ENCODE data around the gene TTBK1.

TTBK1 gene

GRCh38 chr6:43290905-43291355 lies 47.6 kb downstream of the TTBK1 start:
- TF ChIP-seq CTCF (IDR thresholded peaks at IDR 0.05; ENCODE audit: insufficient read depth, low read length) (no peak), SPI1 (IDR thresholded peaks at IDR 0.05; ENCODE audit: borderline replicate concordance, low read depth) (no peak), POLR2AphosphoS5 (IDR thresholded peaks at IDR 0.05; ENCODE audit: low read depth) (no peak), GABPA (IDR thresholded peaks at IDR 0.05; ENCODE audit: low read depth) (no peak), REST (IDR thresholded peaks at IDR 0.05; ENCODE audit: insufficient replicate concordance, low read depth) (no peak)
- Histone ChIP-seq H3K27me3 (ENCODE audit: insufficient read depth, poor library complexity, severe bottlenecking) (peaks cover 8% of the 10 kb centered on the region), H3K4me3 (replicated peaks; ENCODE audit: insufficient read depth, low read length) (no peak overlapping the region), H3K27ac (replicated peaks) (no peak overlapping the region)
- DNase-seq (ENCODE audit: low read depth in 1 of 2, low spot score in 1 of 2), result no peak

GRCh38 chr6:43291708-43292107 lies 48.4 kb downstream of the TTBK1 start:
- Histone ChIP-seq H3K27me3 (ENCODE audit: insufficient read depth, poor library complexity, severe bottlenecking) (peaks cover under 1% of the 10 kb centered on the region), H3K4me3 (replicated peaks; ENCODE audit: insufficient read depth, low read length) (no peak overlapping the region), H3K27ac (replicated peaks) (no peak overlapping the region)
- no peak for TF ChIP-seq CTCF (IDR thresholded peaks at IDR 0.05; ENCODE audit: insufficient read depth, low read length)
- no peak for TF ChIP-seq SPI1 (IDR thresholded peaks at IDR 0.05; ENCODE audit: borderline replicate concordance, low read depth)
- TF ChIP-seq POLR2AphosphoS5 (IDR thresholded peaks at IDR 0.05; ENCODE audit: low read depth), result no peak
- no peak for TF ChIP-seq REST (IDR thresholded peaks at IDR 0.05; ENCODE audit: insufficient replicate concordance, low read depth)
- TF ChIP-seq GABPA (IDR thresholded peaks at IDR 0.05; ENCODE audit: low read depth), result no peak
- DNase-seq (ENCODE audit: low read depth in 1 of 2, low spot score in 1 of 2), result no peak

DNA sequence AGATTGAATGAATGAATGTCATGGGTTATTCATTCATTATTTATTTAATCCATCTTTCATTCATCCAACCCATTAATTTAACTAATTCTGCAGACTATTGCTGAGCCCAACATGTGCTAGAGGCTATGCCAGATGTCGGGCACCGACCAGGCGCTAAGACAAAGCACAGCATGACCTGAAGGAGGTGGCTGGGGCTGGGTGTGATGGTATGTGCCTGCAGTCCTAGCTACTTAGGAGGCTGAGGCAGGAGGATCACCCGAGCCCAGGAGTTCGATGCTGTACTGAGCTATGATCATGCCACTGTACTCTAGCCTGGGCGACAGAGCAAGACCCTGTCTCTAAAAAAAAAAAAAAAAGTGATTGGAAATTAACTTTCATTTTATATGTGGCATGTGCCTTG lies 49.1 kb downstream of the TTBK1 start:
- no peak overlapping the region for H3K4me3 ChIP-seq (replicated peaks; ENCODE audit: insufficient read depth, low read length)
- H3K27ac ChIP-seq (replicated peaks), result no peak overlapping the region
- DNase-seq (ENCODE audit: low read depth in 1 of 2, low spot score in 1 of 2), result no peak
- no peaks in the 10 kb centered on the region for H3K27me3 ChIP-seq (ENCODE audit: insufficient read depth, poor library complexity, severe bottlenecking)
- TF ChIP-seq SPI1 (IDR thresholded peaks at IDR 0.05; ENCODE audit: borderline replicate concordance, low read depth), result no peak
- TF ChIP-seq GABPA (IDR thresholded peaks at IDR 0.05; ENCODE audit: low read depth), result no peak
- TF ChIP-seq POLR2AphosphoS5 (IDR thresholded peaks at IDR 0.05; ENCODE audit: low read depth), result no peak
- no peak for TF ChIP-seq CTCF (IDR thresholded peaks at IDR 0.05; ENCODE audit: insufficient read depth, low read length)
- no peak for TF ChIP-seq REST (IDR thresholded peaks at IDR 0.05; ENCODE audit: insufficient replicate concordance, low read depth)
